IPS-18a (cell line): ENCODE measurements around the gene SMARCD3.

Source experiments
- H3K27ac ChIP-seq: one replicate; pipeline ENCODE4 v1.5.1; 2013; ENCODE audit warnings: low read length
- H3K27me3 ChIP-seq: one replicate; pipeline ENCODE4 v1.6.1; 2013; ENCODE audit warnings: mild to moderate bottlenecking, low read length; ENCODE audit not compliant: control insufficient read depth, insufficient read depth
- H3K36me3 ChIP-seq: one replicate; pipeline ENCODE4 v1.6.1; 2013; ENCODE audit warnings: low read depth, low read length; ENCODE audit not compliant: control insufficient read depth
- H3K4me1 ChIP-seq: one replicate; pipeline ENCODE4 v1.6.1; 2013; ENCODE audit warnings: low read depth, low read length; ENCODE audit not compliant: control insufficient read depth
- H3K4me3 ChIP-seq: one replicate; pipeline ENCODE4 v1.5.1; 2013; ENCODE audit warnings: low read length
- H3K9ac ChIP-seq: one replicate; pipeline ENCODE4 v1.6.1; 2013; ENCODE audit warnings: mild to moderate bottlenecking, low read length, moderate library complexity
- H3K9me3 ChIP-seq: one replicate; pipeline ENCODE4 v1.6.1; 2013; ENCODE audit warnings: low read depth, low read length; ENCODE audit not compliant: control insufficient read depth

Gene SMARCD3

GRCh38 chr7:151271699-151272355, 23.3 kb upstream of the SMARCD3 start:
- peaks cover 13% of the 10 kb centered on the region for H3K27me3 ChIP-seq
- H3K4me1 ChIP-seq, result no peaks in the 10 kb centered on the region
- H3K27ac ChIP-seq, result no peak overlapping the region
- H3K9me3 ChIP-seq, result no peaks in the 10 kb centered on the region
- no peak overlapping the region for H3K4me3 ChIP-seq
- no peaks in the 10 kb centered on the region for H3K36me3 ChIP-seq
- H3K9ac ChIP-seq, result no peak overlapping the region

GRCh38 chr7:151269511-151269910, 21.0 kb upstream of the SMARCD3 start:
- no peak overlapping the region for H3K9ac ChIP-seq
- no peaks in the 10 kb centered on the region for H3K4me1 ChIP-seq
- no peak overlapping the region for H3K4me3 ChIP-seq
- no peak overlapping the region for H3K27ac ChIP-seq
- no peaks in the 10 kb centered on the region for H3K27me3 ChIP-seq
- no peaks in the 10 kb centered on the region for H3K9me3 ChIP-seq
- no peaks in the 10 kb centered on the region for H3K36me3 ChIP-seq

DNA sequence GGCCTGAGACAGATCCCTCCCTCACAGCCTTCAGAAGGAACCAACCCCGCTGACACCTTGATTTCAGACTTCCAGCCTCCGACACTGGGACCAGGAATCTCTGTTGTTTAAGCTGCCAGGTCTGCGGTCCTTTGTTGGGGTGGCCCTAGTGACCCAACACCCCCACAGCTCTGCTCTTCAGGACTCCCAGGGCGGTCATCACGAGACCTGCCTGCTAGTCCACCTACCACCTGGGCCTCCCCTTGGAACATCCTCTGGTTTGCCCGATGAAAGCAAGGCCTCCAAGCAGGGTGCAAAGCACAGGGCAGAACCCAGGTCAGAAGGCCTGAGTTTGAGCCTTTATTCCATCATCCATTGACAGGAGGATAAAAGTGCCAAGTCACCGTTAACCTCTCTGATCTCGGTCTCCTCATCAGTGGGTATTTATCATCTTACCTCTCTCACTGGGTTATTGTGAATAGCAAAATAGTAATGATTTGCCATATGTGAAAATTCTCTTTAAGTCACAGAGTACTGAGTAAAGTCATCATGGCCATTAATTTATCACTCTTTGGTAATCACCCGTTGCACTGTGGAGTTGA, 16.9 kb upstream of the SMARCD3 start:
- Histone ChIP-seq H3K4me1 (no peaks in the 10 kb centered on the region), H3K4me3 (no peak overlapping the region), H3K9me3 (no peaks in the 10 kb centered on the region), H3K9ac (no peak overlapping the region), H3K27ac (no peak overlapping the region), H3K36me3 (no peaks in the 10 kb centered on the region), H3K27me3 (no peaks in the 10 kb centered on the region)

- H3K27ac ChIP-seq, result no peak overlapping the region
- H3K9ac ChIP-seq, result no peak overlapping the region
- H3K9me3 ChIP-seq, result no peaks in the 10 kb centered on the region
- H3K4me1 ChIP-seq, result no peaks in the 10 kb centered on the region
- H3K27me3 ChIP-seq, result no peaks in the 10 kb centered on the region
- no peak overlapping the region for H3K4me3 ChIP-seq
- no peaks in the 10 kb centered on the region for H3K36me3 ChIP-seq
These were observed 16.1 kb upstream of the SMARCD3 start for GRCh38 chr7:151264615-151265014.

GRCh38 chr7:151261529-151261928, 13.0 kb upstream of the SMARCD3 start:
- no peaks in the 10 kb centered on the region for H3K9me3 ChIP-seq
- H3K9ac ChIP-seq, result no peak overlapping the region
- no peaks in the 10 kb centered on the region for H3K27me3 ChIP-seq
- H3K4me1 ChIP-seq, result no peaks in the 10 kb centered on the region
- H3K36me3 ChIP-seq, result no peaks in the 10 kb centered on the region
- no peak overlapping the region for H3K27ac ChIP-seq
- H3K4me3 ChIP-seq, result no peak overlapping the region

DNA sequence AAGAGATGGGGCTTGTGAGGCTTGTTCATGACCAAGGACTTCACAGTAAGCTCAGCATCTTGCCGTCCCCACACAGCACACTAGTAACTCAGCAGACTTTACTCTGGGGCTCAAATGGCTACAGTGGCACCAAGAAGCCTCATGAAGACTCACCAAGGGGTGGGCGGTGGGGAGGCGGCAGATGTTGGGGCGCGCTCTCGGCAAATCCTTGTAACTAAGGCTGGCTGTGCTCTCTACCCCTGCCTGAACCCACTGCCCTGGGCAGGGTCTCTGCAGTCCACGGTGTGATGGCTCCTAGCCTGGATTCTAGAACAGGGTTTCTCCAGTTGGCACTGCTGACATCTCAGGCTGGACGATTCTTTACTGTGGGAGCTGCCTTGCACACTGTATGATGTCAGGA, 12.4 kb upstream of the SMARCD3 start:
- no peaks in the 10 kb centered on the region for H3K4me1 ChIP-seq
- H3K27me3 ChIP-seq, result no peaks in the 10 kb centered on the region
- H3K4me3 ChIP-seq, result no peak overlapping the region
- no peaks in the 10 kb centered on the region for H3K9me3 ChIP-seq
- no peaks in the 10 kb centered on the region for H3K36me3 ChIP-seq
- H3K27ac ChIP-seq, result no peak overlapping the region
- no peak overlapping the region for H3K9ac ChIP-seq

- Histone ChIP-seq H3K9ac (no peak overlapping the region), H3K9me3 (no peaks in the 10 kb centered on the region), H3K36me3 (no peaks in the 10 kb centered on the region), H3K4me1 (no peaks in the 10 kb centered on the region), H3K27me3 (no peaks in the 10 kb centered on the region), H3K4me3 (no peak overlapping the region), H3K27ac (no peak overlapping the region)
These were observed 12.0 kb upstream of the SMARCD3 start for GRCh38 chr7:151260471-151260870.

GRCh38 chr7:151257990-151258389, 9.5 kb upstream of the SMARCD3 start:
- H3K36me3 ChIP-seq, result no peaks in the 10 kb centered on the region
- peaks cover 15% of the 10 kb centered on the region for H3K27me3 ChIP-seq
- H3K27ac ChIP-seq, result no peak overlapping the region
- H3K9ac ChIP-seq, result no peak overlapping the region
- peaks cover 2% of the 10 kb centered on the region for H3K4me1 ChIP-seq
- no peak overlapping the region for H3K4me3 ChIP-seq
- no peaks in the 10 kb centered on the region for H3K9me3 ChIP-seq

- no peak overlapping the region for H3K27ac ChIP-seq
- no peak overlapping the region for H3K4me3 ChIP-seq
- no peaks in the 10 kb centered on the region for H3K36me3 ChIP-seq
- no peaks in the 10 kb centered on the region for H3K9me3 ChIP-seq
- no peak overlapping the region for H3K9ac ChIP-seq
- peaks cover 7% of the 10 kb centered on the region for H3K4me1 ChIP-seq
- H3K27me3 ChIP-seq, result peaks cover 15% of the 10 kb centered on the region
These were observed 8.0 kb upstream of the SMARCD3 start for GRCh38 chr7:151256410-151257045.

DNA sequence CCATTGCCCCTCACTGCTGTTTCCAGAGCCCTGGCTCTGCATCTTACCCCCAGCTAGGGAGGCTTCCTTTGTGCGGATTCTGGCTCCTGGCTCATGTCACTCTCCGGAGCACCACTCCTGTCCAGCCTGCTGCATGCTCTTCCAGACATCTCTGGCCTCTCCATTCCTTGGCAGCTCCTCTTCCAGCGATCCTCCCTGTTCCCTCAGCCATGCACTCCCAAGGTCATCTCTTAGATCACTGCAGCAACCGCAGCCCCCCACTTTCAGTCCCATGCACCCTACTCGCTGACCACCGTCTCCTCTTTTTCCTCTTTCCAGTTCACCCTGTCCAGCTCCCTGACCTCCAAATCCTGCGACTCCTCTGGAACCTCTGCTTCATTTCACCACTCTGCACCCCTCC, 6.9 kb upstream of the SMARCD3 start:
- Histone ChIP-seq H3K4me1 (peaks cover 15% of the 10 kb centered on the region), H3K27ac (no peak overlapping the region), H3K9ac (no peak overlapping the region), H3K4me3 (no peak overlapping the region), H3K9me3 (no peaks in the 10 kb centered on the region), H3K27me3 (peaks cover 26% of the 10 kb centered on the region), H3K36me3 (no peaks in the 10 kb centered on the region)

DNA sequence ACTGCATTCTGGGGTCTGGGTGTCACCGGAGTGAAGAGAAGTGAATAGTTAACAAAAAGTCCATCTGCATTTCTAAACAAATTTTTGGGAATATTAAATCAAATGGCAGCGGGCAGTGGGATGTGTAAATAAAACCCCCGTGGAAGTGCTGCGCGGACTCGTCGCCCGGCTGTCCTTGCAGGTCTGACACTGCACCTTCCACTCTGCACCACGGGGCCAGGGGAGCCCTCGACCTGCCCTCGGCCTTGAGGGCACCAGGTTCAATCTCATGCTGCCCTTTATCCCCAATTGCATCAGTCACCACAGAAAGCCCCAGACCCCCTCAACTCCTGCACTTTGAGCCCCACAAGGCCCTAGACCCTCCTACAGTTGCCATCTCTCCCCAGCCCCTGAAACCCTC, 6.4 kb upstream of the SMARCD3 start:
- H3K9ac ChIP-seq, result no peak overlapping the region
- no peak overlapping the region for H3K27ac ChIP-seq
- H3K27me3 ChIP-seq, result peaks cover 31% of the 10 kb centered on the region
- peaks cover 19% of the 10 kb centered on the region for H3K4me1 ChIP-seq
- no peaks in the 10 kb centered on the region for H3K36me3 ChIP-seq
- no peaks in the 10 kb centered on the region for H3K9me3 ChIP-seq
- H3K4me3 ChIP-seq, result no peak overlapping the region

- no peak overlapping the region for H3K27ac ChIP-seq
- no peak overlapping the region for H3K4me3 ChIP-seq
- peaks cover 23% of the 10 kb centered on the region for H3K4me1 ChIP-seq
- H3K36me3 ChIP-seq, result no peaks in the 10 kb centered on the region
- H3K9ac ChIP-seq, result no peak overlapping the region
- no peaks in the 10 kb centered on the region for H3K9me3 ChIP-seq
- peaks cover 37% of the 10 kb centered on the region for H3K27me3 ChIP-seq
These were observed 5.8 kb upstream of the SMARCD3 start for GRCh38 chr7:151254316-151254715.
